HG02943 (cell line): ENCODE data around the gene ARF3.
A peak's percentile ranks its signal among the peaks of the same experiment; 100 is the strongest.

Source experiments
- ATAC-seq: cut with Tn5 transposase; IDR thresholded peaks from one replicate; pipeline ENCODE4 v1.9.1; 2021; ENCODE audit warnings: mild to moderate bottlenecking, low read depth, moderate library complexity; ENCODE audit not compliant: unreplicated experiment

The ARF3 gene

DNA sequence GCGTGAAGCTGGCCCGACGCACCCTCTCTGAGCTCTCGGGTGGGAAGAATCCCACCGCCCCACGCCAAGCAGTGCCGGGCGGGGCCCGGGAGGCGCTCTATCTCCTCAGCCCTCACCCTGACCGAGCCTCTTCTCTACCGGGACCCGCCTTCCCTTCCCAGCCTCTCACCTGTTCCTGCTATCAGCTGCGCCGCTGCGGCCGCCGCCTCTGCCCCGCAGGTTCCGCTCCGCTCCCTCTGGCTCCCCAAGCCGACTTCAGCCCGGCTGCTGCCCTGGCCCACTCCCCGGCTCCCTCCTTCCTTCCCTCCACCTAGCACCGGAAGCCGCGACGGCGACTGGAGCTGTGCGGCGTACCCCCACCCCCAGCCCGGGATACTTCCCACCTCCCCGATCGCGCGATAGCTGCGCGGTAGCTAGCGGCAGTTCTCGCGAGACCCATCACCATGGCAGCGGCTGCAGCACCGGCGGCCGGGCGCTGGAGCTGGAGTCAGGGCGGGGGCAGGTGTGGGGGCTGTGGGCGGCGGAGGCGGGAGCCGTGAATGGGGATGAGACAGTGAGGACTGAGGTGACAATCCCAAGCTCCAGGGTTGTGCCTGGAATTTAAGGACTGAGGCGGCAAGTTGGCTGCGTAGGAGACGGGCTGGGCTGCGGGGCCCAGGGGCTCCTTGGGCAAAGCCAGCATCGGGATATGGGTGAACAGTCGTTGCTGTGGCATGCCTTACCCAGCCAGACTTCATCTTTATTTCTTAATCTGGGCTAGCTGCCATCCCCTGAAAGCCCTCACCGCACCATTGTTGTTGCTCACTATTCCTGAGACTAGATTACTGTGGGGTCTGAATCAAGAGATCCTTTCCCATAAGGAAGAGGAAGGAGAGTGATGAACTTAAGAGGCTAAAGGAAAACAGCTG lies at the start of gene ARF3:
TSS of gene ARF3 (minus strand) at position 347 of the 908 bp plus-strand sequence. CDS start 16,392 bp downstream, outside the sequence.
- peak; percentile 82 for ATAC-seq

GRCh38 chr12:49000346-49000745 lies 43.1 kb upstream of the ARF3 start:
- ATAC-seq: no peak

DNA sequence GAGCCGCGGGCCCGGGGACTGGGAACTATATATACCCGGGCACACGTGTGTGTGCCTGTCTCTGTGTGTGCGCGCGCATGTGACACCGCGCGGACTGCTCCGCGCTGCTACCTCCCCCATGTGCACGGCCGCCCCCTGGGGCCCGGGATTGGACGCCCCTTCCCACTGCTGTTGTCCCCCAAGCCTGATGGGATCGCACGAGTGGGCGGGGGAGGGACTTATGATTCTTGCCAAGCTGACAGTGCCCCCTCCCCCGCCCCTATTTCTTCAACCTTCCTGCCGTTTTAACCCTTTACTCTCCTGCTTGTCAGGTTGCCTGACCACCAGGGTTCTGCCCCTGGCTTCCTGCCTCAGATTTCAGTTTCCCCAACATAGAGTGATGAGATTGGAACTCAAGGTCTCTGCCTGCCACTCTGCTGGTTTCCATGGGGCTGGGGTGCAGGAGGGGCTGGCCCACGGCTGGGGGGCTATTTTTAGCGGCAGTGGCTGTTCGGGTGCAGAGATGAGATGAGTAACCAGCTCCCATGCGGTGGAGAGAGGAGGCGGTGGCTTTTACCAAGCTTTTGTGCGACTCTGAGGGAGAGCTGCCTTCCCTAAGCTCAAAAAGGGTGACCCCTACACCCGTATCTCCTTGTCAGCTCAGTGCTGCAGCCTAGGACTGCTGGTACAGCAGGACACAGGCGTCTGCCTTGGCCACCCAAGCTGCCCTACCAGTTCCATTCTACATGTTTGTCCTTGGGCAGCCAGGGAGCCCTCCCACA lies 42.3 kb upstream of the ARF3 start, which contains the start of gene DDN:
TSS of gene DDN (minus strand) at position 5 of the 761 bp plus-strand sequence. CDS start 88 bp downstream, outside the sequence.
- ATAC-seq: no peak

- no peak for ATAC-seq
Observed at GRCh38 chr12:48998497-48999353, 41.4 kb upstream of the ARF3 start.

DNA sequence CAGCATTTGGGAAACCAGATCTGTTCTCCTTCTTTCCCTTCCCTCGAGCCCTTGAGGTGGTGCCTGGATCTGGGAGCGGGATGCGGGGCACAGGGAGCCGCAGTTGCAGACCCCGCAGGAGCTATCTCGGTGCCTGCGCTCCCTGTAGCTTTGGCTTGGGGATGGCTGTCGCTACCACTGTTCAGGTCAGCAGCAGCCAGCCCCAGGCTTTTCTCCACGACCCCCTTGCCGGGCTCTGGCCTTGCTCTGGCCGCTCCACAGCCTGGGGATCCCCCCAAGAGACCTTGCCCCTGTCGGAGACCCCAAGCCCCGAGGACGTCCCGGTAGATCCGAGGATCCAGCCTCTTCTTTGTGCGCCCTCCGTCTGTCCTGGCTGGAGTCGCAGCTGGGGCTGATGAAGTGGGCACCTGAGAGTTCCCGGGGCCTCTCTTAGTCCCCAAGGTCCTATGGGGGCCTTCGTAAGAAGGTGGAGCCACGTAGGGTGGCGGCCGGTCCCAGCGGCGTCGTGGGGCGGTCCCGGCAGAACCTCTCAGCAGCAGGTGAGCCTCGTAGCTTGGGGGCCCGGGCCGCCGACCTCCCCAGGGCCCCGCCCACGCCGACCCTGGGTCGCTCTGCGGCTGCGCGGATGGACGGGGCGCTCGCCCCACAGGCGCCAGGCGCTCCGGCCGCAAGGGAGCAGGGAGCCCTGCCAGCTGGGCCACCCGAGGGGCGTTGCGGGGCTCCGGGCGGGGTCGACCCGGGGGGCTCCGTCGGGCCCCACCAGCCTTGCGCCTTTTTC lies 40.6 kb upstream of the ARF3 start:
- no peak for ATAC-seq

DNA sequence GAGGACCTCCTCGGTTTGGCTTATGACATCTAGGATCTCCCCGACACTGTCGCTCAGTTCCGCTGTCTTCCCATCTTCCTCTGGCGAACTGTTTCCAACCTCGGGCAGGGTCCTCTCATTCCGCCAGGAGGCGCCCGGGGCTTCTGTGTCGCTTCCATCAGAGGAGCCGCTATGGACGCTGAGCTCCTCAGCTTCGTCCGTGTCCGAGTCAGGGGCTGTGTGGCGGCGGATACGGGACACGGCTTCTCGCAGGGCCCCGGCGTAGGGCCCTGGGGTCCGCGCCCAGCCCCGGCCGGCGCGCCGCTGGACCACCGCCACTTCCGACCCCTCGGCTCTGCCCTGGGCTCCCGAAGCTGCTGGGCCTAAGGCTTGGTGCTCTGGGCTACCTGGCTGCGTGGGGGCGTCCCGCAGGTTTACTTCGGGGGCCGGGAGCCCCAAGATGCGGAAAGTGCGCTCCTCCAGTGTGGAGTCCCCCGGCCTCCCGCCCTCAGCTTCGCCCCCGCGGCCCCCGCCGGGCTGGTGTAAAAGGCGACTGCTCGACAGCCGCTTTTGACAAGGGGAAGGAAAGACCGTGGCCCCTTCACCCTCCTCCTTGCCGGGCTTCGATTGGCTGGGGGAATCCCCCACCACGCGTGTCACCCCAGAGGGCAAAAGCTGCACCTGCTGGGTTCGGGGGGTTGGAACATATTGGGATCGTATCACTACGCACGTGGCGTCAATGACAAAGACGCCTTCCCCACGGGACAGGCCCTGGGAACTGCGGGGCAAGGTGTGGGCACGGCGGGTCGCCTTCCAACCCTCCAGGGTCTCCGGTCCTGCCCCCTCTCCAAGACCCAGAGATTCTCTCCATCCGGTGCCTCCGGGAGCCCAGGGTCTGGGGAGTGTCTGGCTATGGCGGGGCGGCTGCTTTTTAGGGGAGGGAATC lies 39.8 kb upstream of the ARF3 start:
- ATAC-seq: no peak

DNA sequence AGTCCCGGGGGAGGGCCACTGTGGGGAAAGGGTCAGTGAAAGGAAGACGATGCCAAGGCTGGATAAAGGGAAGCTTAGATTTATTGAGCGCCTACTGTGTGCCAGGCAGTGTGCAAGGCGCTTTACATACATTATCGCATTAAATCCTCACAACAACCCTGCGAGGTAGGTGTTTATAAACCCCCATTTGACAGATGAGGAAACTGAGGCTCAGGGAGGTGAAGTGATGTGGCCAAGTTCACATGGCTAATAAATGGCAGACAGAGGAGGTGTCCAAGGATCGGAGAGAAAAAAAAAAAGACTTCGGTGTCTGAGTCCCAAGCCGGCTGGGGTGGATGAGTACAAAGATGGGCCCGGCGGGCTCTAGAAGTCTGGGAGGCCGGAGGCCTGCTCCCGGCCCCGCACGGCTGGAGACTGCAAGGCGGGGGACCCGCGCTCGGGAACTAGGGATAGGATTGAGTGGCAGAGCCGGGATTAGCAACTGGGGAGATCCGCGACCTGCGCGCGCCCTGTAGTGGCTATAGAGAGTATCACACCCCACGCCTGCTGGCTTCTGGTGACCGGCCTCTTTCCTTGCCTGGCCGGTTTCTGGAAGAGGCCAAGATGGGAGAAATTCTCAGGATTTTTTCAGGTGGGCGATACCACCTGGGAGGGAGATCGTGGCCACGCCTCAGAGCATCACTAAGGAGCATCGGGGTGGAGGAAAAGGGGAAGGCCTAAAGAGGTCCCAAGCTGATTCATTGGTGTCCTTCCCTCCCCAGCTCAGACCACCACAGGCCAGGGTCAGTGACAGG lies 38.0 kb upstream of the ARF3 start:
- no peak for ATAC-seq

GRCh38 chr12:48994224-48995085 lies 37.2 kb upstream of the ARF3 start:
- ATAC-seq: no peak

- no peak for ATAC-seq
Observed at GRCh38 chr12:48993787-48994186, 36.5 kb upstream of the ARF3 start.

- no peak for ATAC-seq
Observed at GRCh38 chr12:48991247-48992050, 34.2 kb upstream of the ARF3 start.

GRCh38 chr12:48990552-48990951 lies 33.3 kb upstream of the ARF3 start:
- no peak for ATAC-seq

DNA sequence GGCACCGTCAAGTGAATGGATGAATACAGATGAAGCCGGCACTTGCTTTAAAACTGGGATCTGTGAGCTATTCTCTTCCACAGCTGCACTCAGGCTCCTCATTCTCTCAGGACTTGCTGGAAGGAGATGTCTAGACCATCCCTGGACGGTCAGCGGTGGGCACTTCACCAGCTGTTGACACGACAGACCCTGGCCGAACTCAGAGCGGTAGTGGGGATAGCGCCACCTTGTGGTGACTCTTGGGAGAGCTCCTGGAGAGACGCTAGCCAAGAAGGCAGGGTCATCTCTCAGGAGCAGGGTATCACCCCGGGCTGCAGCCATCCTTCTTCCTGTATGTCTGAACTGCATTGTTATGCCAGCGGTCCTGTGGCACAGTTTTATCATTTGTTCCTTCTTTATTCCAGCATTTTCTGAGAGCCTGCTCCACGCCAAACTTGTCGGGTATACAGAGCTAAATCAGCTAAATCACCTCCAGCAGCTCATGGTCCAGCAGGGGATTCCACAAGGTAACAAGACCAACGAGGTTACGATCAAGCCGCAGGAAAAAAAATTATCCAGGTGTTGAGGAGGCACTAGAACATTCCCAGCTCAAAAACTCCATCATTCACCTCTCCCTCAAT lies 30.9 kb upstream of the ARF3 start:
- no peak for ATAC-seq

- ATAC-seq: no peak
Observed at GRCh38 chr12:48986720-48987291, 29.5 kb upstream of the ARF3 start.

- no peak for ATAC-seq
Observed at GRCh38 chr12:48985901-48986300, 28.6 kb upstream of the ARF3 start.

GRCh38 chr12:48985475-48985897 lies 28.2 kb upstream of the ARF3 start:
- no peak for ATAC-seq
